Pancreas (tissue), 10 donors: ENCODE data around the gene UBE2H. TPM values are rescaled to one million over a fixed set of nuclear protein-coding genes. Genes with fewer than 3 reads are reported as not detected.
A peak's percentile ranks its signal among the peaks of the same experiment; 100 is the strongest.

Source experiments
- ATAC-seq, 4 donors: fragments of 200-7000 bp; cut with Tn5 transposase; one replicate each; pipeline versions ENCODE4 v1.8.0 to v1.9.1; 2020; ENCODE audit warnings: mild to moderate bottlenecking in 4 of 4, moderate library complexity in 4 of 4
- DNase-seq, 6 donors: peaks; one replicate each; pipeline ENCODE4 v3.0.0-alpha.2; 2020
- FAIRE-seq: peaks from 2 replicates; lab custom pipeline; 2012; peaks lifted over from hg19 to GRCh38; lab: Jason Lieb, UNC
- H3K27ac ChIP-seq, 4 donors: fragments of 200-600 bp; sonication (generic); 1 replicate in 3 of 4; 2 replicates in 1 of 4; pipeline versions ENCODE4 v1.5.0 to v1.8.0; 2020
- H3K27me3 ChIP-seq, 4 donors: fragments of 200-600 bp; one replicate each; pipeline ENCODE4 v1.8.0; 2021
- H3K36me3 ChIP-seq, 3 donors: fragments of 200-600 bp; sonication (generic) in 1 of 3; one replicate each; pipeline versions ENCODE4 v1.5.0 to v1.8.0; 2020 to 2021
- H3K4me1 ChIP-seq, 3 donors: fragments of 200-600 bp; one replicate each; pipeline ENCODE4 v1.8.0; 2021
- H3K4me3 ChIP-seq, 4 donors: fragments of 200-600 bp; sonication (generic) in 2 of 4; one replicate each; pipeline versions ENCODE4 v1.5.0 to v1.8.0; 2020 to 2021
- H3K9me3 ChIP-seq, 4 donors: fragments of 200-600 bp; one replicate each; pipeline ENCODE4 v1.8.0; 2021
- WGBS, 2 donors: extraction: QIAGEN DNeasy Blood & Tissue Kit; methylation state at CpG; one replicate each; pipeline ENCODE4 v1.1.7; 2013; 5-methylcytosine and 5-hydroxymethylcytosine counted together
- intact Hi-C, 3 donors: fragments of 100-400 bp; cut with DNase I; formaldehyde crosslinking; loops; one replicate each; pipeline versions ENCODE4 v1.11.1 to v1.14.2; 2022
- polyA plus RNA-seq, 2 donors: library from polyadenylated mRNA; stranded (reverse); fragments of 200-250 nt; gene quantifications; one replicate each; pipeline ENCODE4 v1.2.3, GENCODE V29; 2013
- total RNA-seq, 6 donors: library from RNA; stranded (reverse); fragmentation: NEBNext Ultra II Directional in 4 of 6; extraction: Animal tissue kit (Norgen Biotek cat#: 25700) in 4 of 6; gene quantifications; one replicate each; pipeline versions ENCODE4 v1.2.1 to v1.2.4, GENCODE V29; 2021 to 2023
- TF ChIP-seq, protein P1 (sequence below), 4 donors: fragments of 200-600 bp; sonication (generic) in 3 of 4; IDR thresholded peaks; one replicate each; pipeline versions ENCODE4 v1.5.0 to v1.8.0; 2021; ENCODE audit warnings: antibody characterized with exemption in 4 of 4
- donor health status: healthy with polysubstance abuse.
- donor health status: DM: no; HTN: no; CAD: no; lungs with moderate emphysema.
- donor health status: DM: no; HTN: no; CAD: no.
- donor health status: control.
- donor health status: control.
- donor health status: Bipolar disorder and iron deficiency.
- donor health status: DM: yes; HTN: yes; CAD: no.
- donor health status: DM: no; HTN: no; CAD: no.
- donor health status: DM: no; HTN: no; CAD: no.
- donor health status: DM: yes; HTN: yes; CAD: no.

UBE2H gene
- total and polyA plus RNA-seq, 8 donors, result 16.7 to 85.6 (median 62.6) TPM

DNA sequence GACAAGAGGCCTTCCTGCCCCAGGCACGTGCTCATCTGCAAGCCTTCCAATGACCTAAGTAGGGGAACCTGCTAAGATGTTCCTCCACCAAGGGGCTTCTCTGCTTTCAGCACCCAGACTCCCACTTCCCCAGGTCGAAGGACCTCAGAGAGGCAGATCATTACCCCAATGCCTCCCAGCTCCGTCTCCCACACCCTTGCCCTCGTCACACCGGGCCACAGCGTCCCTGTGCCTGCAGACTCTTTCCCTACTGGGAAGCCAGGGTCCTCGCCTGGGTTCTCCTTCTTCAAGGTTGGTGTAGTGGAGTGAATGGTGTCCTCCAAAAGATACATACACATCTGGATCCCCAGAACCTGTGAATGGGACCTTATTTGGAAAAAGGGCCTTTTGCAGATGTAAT, 151.9 kb downstream of the UBE2H start:
- Histone ChIP-seq H3K4me3 (no peak overlapping the region), H3K27me3 (no peaks in the 10 kb centered on the region), H3K9me3 (no peaks in the 10 kb centered on the region), H3K36me3 (no peaks in the 10 kb centered on the region), H3K27ac (no peak overlapping the region), H3K4me1 (no peaks in the 10 kb centered on the region)
- intact Hi-C loops, result no loop called here
- WGBS, 2 donors, result 80 to 86% methylated on average over 7 of the region's 7 CpGs
- TF ChIP-seq, protein P1, sequence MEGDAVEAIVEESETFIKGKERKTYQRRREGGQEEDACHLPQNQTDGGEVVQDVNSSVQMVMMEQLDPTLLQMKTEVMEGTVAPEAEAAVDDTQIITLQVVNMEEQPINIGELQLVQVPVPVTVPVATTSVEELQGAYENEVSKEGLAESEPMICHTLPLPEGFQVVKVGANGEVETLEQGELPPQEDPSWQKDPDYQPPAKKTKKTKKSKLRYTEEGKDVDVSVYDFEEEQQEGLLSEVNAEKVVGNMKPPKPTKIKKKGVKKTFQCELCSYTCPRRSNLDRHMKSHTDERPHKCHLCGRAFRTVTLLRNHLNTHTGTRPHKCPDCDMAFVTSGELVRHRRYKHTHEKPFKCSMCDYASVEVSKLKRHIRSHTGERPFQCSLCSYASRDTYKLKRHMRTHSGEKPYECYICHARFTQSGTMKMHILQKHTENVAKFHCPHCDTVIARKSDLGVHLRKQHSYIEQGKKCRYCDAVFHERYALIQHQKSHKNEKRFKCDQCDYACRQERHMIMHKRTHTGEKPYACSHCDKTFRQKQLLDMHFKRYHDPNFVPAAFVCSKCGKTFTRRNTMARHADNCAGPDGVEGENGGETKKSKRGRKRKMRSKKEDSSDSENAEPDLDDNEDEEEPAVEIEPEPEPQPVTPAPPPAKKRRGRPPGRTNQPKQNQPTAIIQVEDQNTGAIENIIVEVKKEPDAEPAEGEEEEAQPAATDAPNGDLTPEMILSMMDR (IDR thresholded peaks at IDR 0.05), result no peak
- FAIRE-seq (no peak), ATAC-seq (no peak), DNase-seq (peak in 1 of 6 donors; percentile 19)

DNA sequence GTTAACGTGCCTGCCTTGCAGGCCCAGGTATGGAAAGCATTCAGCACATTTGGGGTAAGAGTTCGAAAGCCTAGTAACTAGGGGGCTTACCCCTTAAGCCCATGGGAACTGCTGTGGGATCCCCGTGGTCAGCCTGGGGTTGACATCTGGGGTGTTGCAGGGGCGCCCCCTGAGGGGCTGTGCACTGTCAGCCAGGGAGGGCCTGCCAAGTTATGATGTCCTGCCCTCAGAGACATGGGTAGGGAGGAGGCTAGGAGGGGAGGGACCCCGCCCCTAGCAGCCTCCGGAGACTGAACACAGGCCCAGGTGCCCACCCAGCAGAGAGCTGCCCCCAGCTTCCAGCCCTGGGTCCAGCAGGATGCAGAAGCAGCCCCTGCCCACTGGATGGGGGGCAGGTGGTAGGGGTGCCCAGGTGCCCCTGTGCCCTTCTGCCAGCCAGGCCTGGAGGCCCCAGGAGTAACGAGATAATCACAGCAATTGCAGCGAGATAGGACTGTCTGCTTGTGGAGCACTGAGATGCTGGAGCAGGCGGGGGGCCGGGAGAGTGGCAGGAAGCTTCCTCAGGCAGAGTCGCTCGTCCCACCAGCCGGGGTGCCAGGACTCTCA, 153.3 kb downstream of the UBE2H start:
- TF ChIP-seq, protein P1 (IDR thresholded peaks at IDR 0.05), result no peak
- no peaks in the 10 kb centered on the region for H3K9me3 ChIP-seq
- no peak overlapping the region for H3K27ac ChIP-seq
- no peaks in the 10 kb centered on the region for H3K27me3 ChIP-seq
- H3K4me1 ChIP-seq, result no peaks in the 10 kb centered on the region
- intact Hi-C loops, result no loop called here
- 71 to 74% methylated on average over 13 of the region's 13 CpGs for WGBS, 2 donors
- H3K4me3 ChIP-seq, result no peak overlapping the region
- DNase-seq (peak in 1 of 6 donors; percentile 40), FAIRE-seq (no peak), ATAC-seq (no peak)
- H3K36me3 ChIP-seq, result no peaks in the 10 kb centered on the region

DNA sequence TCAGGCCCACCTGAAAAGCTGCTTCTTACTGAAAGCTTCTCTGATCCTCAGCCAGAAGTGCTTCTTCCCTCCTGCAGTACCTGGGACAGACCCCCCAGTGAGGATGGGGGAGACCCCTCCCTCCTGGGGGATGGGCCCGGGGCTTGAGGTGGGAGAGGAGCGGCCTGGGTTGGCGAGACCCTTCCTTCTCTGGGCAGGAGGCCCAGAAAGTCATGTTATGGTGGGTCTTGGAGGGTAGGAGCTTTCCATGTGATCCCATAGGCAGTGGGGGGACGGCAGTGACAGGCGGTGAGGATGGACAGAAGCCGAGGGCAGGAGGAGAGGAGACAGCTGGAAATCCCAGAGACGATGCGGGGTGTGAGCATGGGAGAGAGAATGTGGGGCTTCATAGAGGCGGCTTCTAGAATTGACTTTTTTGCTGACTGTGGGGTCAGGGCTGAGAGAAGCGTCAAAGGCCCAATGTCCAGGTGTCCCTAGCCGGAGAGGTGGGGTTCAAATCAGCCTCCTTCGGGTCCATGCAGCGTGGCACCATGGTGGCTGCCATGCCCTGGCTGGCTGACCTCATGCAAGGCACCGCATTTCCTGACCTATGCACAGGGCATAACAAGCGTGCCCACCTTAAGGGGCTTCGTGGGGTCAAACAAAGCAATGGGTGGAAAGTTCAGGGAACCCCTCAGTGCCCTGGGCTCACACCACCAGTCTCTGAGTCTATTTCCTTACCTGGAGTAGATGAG, 154.0 kb downstream of the UBE2H start:
- FAIRE-seq (no peak), DNase-seq (peak in 1 of 6 donors; percentile 49), ATAC-seq (no peak)
- TF ChIP-seq, protein P1 (IDR thresholded peaks at IDR 0.05), result no peak
- 86% methylated on average over 16 of the region's 16 CpGs for WGBS, 2 donors
- Histone ChIP-seq H3K4me3 (no peak overlapping the region), H3K36me3 (no peaks in the 10 kb centered on the region), H3K4me1 (no peaks in the 10 kb centered on the region), H3K27me3 (no peaks in the 10 kb centered on the region), H3K9me3 (no peaks in the 10 kb centered on the region), H3K27ac (no peak overlapping the region)
- intact Hi-C loops, result no loop called here

DNA sequence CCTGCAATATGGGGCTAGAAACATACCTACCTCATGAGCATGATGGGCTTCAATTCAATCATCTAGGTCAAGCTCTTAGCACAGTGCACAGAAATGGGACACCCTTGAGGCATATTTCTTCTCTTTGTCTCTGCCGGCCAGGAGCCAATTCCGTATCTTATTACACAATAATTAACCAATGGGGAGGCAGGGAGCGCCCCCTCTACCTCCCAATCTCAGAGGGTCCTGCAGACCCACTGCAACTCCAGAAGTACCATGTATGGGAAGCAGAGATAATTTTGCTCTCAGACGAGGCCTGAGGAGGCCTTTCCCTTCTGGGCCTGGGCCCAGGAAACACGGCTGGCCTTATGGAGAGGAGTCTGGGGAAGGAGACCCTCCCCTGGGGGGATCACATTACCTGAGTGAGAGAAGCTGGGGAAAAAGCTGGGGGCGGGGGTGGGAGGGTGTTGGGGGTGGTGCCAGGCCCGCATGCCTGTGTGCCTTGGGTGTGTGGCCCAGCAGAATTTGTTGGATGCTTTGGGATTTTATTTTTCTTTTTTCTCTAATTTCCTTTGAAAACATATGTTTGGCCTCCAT, 155.5 kb downstream of the UBE2H start:
- 72 to 76% methylated on average over 7 of the region's 7 CpGs for WGBS, 2 donors
- H3K4me1 ChIP-seq, result no peaks in the 10 kb centered on the region
- FAIRE-seq, result no peak
- no peaks in the 10 kb centered on the region for H3K27me3 ChIP-seq
- intact Hi-C loops, result no loop called here
- TF ChIP-seq, protein P1 (IDR thresholded peaks at IDR 0.05), result no peak
- ATAC-seq, result no peak
- DNase-seq, result peak in 1 of 6 donors; percentile 7
- no peaks in the 10 kb centered on the region for H3K9me3 ChIP-seq
- no peaks in the 10 kb centered on the region for H3K36me3 ChIP-seq
- H3K4me3 ChIP-seq, result no peak overlapping the region
- no peak overlapping the region for H3K27ac ChIP-seq
